OCI-LY7 (cell line): ENCODE data around the gene NUP160.

Source experiments
- EZH2phosphoT487 ChIP-seq: fragments of 200-600 bp; sonication (generic); IDR thresholded peaks from 2 replicates; pipeline ENCODE4 v1.6.1; 2018; ENCODE audit warnings: low read depth, borderline replicate concordance, mild to moderate bottlenecking, mixed run types, antibody characterized with exemption, low read length, moderate library complexity, mixed read lengths
- TF ChIP-seq, protein P1 (sequence below): fragments of 200-600 bp; sonication (generic); conservative IDR thresholded peaks from 2 replicates; pipeline ENCODE4 v1.5.1; 2014; ENCODE audit warnings: mild to moderate bottlenecking, antibody characterized with exemption, low read length, moderate library complexity, mixed read lengths

DNA sequence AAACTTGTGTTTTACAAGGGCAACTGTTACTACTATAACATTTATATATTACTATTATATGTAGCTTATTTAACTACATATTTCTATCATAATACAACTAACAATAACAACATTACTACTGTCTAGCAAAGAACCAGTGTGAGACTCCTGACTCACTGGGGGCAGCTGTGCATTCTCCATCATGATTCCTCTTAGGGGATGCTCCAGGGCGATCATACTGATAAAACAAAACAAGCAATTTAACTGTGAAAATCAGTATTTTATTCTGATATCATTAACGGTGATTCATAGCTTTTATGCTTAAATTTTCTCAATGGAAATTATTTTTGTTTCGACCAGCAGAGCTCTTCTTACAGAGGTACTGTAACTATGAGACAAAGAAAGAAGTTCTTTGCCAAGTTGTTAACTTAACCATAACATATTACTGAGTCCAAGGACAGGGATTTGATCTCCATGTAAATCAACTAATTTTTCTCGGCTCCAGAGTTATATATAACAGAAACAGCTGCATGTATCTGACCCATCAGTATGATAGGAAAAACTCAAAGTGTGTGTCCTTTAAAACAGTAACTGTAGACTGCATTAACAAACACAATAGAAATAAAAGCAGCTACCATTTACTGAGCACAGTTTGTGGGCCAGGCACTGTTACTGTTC is 56.2 kb downstream of the NUP160 start:
- TF ChIP-seq, protein P1, sequence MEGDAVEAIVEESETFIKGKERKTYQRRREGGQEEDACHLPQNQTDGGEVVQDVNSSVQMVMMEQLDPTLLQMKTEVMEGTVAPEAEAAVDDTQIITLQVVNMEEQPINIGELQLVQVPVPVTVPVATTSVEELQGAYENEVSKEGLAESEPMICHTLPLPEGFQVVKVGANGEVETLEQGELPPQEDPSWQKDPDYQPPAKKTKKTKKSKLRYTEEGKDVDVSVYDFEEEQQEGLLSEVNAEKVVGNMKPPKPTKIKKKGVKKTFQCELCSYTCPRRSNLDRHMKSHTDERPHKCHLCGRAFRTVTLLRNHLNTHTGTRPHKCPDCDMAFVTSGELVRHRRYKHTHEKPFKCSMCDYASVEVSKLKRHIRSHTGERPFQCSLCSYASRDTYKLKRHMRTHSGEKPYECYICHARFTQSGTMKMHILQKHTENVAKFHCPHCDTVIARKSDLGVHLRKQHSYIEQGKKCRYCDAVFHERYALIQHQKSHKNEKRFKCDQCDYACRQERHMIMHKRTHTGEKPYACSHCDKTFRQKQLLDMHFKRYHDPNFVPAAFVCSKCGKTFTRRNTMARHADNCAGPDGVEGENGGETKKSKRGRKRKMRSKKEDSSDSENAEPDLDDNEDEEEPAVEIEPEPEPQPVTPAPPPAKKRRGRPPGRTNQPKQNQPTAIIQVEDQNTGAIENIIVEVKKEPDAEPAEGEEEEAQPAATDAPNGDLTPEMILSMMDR, result no peak
- no peak for TF ChIP-seq EZH2phosphoT487
